Ishikawa (cell line): ENCODE data around the gene HLA-A.

Experiments
- CEBPB ChIP-seq: IDR thresholded peaks from 2 replicates; pipeline ENCODE4 v1.6.1; 2012
- CREB1 ChIP-seq: IDR thresholded peaks from 2 replicates; pipeline ENCODE4 v1.6.1; 2012; ENCODE audit warnings: low read depth
- EGR1 ChIP-seq: IDR thresholded peaks from 2 replicates; pipeline ENCODE4 v1.6.1; 2012
- EP300 ChIP-seq: IDR thresholded peaks from 2 replicates; pipeline ENCODE4 v1.6.1; 2012; ENCODE audit warnings: borderline replicate concordance
- FOXM1 ChIP-seq: IDR thresholded peaks from 2 replicates; pipeline ENCODE4 v1.6.1; 2012; ENCODE audit warnings: low read depth, borderline replicate concordance
- MAX ChIP-seq: IDR thresholded peaks from 2 replicates; pipeline ENCODE4 v1.6.1; 2012
- NFIC ChIP-seq: IDR thresholded peaks from 2 replicates; pipeline ENCODE4 v1.6.1; 2012
- RAD21 ChIP-seq: IDR thresholded peaks from 2 replicates; pipeline ENCODE4 v1.6.1; 2012; ENCODE audit warnings: low read depth
- REST ChIP-seq: IDR thresholded peaks from 2 replicates; pipeline ENCODE4 v1.6.1; 2012; ENCODE audit warnings: low read depth, mild to moderate bottlenecking
- TAF1 ChIP-seq: IDR thresholded peaks from 2 replicates; pipeline ENCODE4 v1.6.1; 2012; ENCODE audit warnings: low read depth, mild to moderate bottlenecking
- TCF12 ChIP-seq: IDR thresholded peaks from 2 replicates; pipeline ENCODE4 v1.6.1; 2012; ENCODE audit warnings: low read depth
- TEAD4 ChIP-seq: IDR thresholded peaks from 2 replicates; pipeline ENCODE4 v1.6.1; 2012
- USF1 ChIP-seq: IDR thresholded peaks from 2 replicates; pipeline ENCODE4 v1.6.1; 2012
- YY1 ChIP-seq: IDR thresholded peaks from 2 replicates; pipeline ENCODE4 v1.6.1; 2012; ENCODE audit warnings: low read depth
- ZBTB7A ChIP-seq: IDR thresholded peaks from 2 replicates; pipeline ENCODE4 v1.6.1; 2012; ENCODE audit warnings: low read depth

The HLA-A gene

GRCh38 chr6:29925321-29925720, 17.0 kb upstream of the HLA-A start:
- TF ChIP-seq TCF12 = no peak
- no peak for TF ChIP-seq USF1
- TF ChIP-seq REST = no peak
- no peak for TF ChIP-seq MAX
- TF ChIP-seq NFIC = no peak
- TF ChIP-seq ZBTB7A = no peak

GRCh38 chr6:29925727-29926412, 16.5 kb upstream of the HLA-A start:
- no peak for TF ChIP-seq TAF1

- TF ChIP-seq EGR1 = no peak
Observed at GRCh38 chr6:29926413-29927274, 15.7 kb upstream of the HLA-A start.

- TF ChIP-seq EGR1 = no peak
- TF ChIP-seq CEBPB = no peak
- TF ChIP-seq YY1 = no peak
- TF ChIP-seq FOXM1 = no peak
- no peak for TF ChIP-seq MAX
- TF ChIP-seq REST = no peak
- no peak for TF ChIP-seq NFIC
- no peak for TF ChIP-seq TAF1
- TF ChIP-seq RAD21 = no peak
- TF ChIP-seq TCF12 = no peak
- TF ChIP-seq TEAD4 = no peak
- TF ChIP-seq CREB1 = no peak
- TF ChIP-seq EP300 = no peak
- TF ChIP-seq ZBTB7A = no peak
Observed at GRCh38 chr6:29927275-29927569, 15.1 kb upstream of the HLA-A start.

GRCh38 chr6:29927841-29928388, 14.4 kb upstream of the HLA-A start:
- TF ChIP-seq ZBTB7A (no peak), NFIC (no peak), EGR1 (no peak), CEBPB (no peak), TAF1 (no peak), EP300 (no peak), TCF12 (no peak), TEAD4 (no peak), FOXM1 (no peak), USF1 (no peak), MAX (no peak)

GRCh38 chr6:29933955-29934354, 8.4 kb upstream of the HLA-A start:
- no peak for TF ChIP-seq USF1
- no peak for TF ChIP-seq YY1
- no peak for TF ChIP-seq TCF12
- no peak for TF ChIP-seq EP300
- TF ChIP-seq FOXM1 = no peak
